ENCODE results near the gene CIB2. TPM values are rescaled to one million over a fixed set of nuclear protein-coding genes. Genes with fewer than 3 reads are reported as not detected.

CIB2 gene
- 4.0 and 8.0 TPM in 2 replicates for total RNA-seq (2014; rRNA removed; shearing (Covaris generic); ENCODE audit: low replicate concordance)

- no peaks in the 10 kb centered on the region for H3K27me3 ChIP-seq
- H3K4me3 ChIP-seq = peak within 1 kb of the TSS; percentile 72
- H3K9me3 ChIP-seq = no peaks in the 10 kb centered on the region
- no peaks in the 10 kb centered on the region for H3K36me3 ChIP-seq
- peak; percentile 75 for DNase-seq
Observed at GRCh38 chr15:78131295-78132061, at the start of gene CIB2. Gene CIB2, minus strand, starts transcription at chr15:78131445. Its CDS starts 230 bp downstream, at chr15:78131215.

- H3K9me3 ChIP-seq = no peaks in the 10 kb centered on the region
- no peak overlapping the region for H3K4me3 ChIP-seq
- no peaks in the 10 kb centered on the region for H3K36me3 ChIP-seq
- no peaks in the 10 kb centered on the region for H3K27me3 ChIP-seq
- DNase-seq = no peak
Observed at GRCh38 chr15:78179906-78180305, 48.7 kb upstream of the CIB2 start.

GRCh38 chr15:78179286-78179840 is 48.1 kb upstream of the CIB2 start:
- Histone ChIP-seq H3K36me3 (no peaks in the 10 kb centered on the region), H3K27me3 (no peaks in the 10 kb centered on the region), H3K4me3 (no peak overlapping the region), H3K9me3 (no peaks in the 10 kb centered on the region)
- no peak for DNase-seq

- Histone ChIP-seq H3K36me3 (no peaks in the 10 kb centered on the region), H3K9me3 (no peaks in the 10 kb centered on the region), H3K27me3 (no peaks in the 10 kb centered on the region), H3K4me3 (no peak overlapping the region)
- DNase-seq = no peak
Observed at GRCh38 chr15:78178064-78178463, 46.8 kb upstream of the CIB2 start.

GRCh38 chr15:78177447-78177873 is 46.2 kb upstream of the CIB2 start:
- peaks cover 1% of the 10 kb centered on the region for H3K36me3 ChIP-seq
- DNase-seq = peak; percentile 30
- no peak overlapping the region for H3K4me3 ChIP-seq
- H3K27me3 ChIP-seq = no peaks in the 10 kb centered on the region
- H3K9me3 ChIP-seq = no peaks in the 10 kb centered on the region

- peaks cover 21% of the 10 kb centered on the region for H3K36me3 ChIP-seq
- no peak overlapping the region for H3K4me3 ChIP-seq
- no peaks in the 10 kb centered on the region for H3K27me3 ChIP-seq
- no peaks in the 10 kb centered on the region; the same call in 1 of the 2 replicates for H3K9me3 ChIP-seq
- no peak for DNase-seq
Observed at GRCh38 chr15:78175330-78175729, 44.1 kb upstream of the CIB2 start.

- no peaks in the 10 kb centered on the region; the same call in 1 of the 2 replicates for H3K9me3 ChIP-seq
- DNase-seq = no peak
- H3K36me3 ChIP-seq = peaks cover 26% of the 10 kb centered on the region
- H3K27me3 ChIP-seq = no peaks in the 10 kb centered on the region
- no peak overlapping the region for H3K4me3 ChIP-seq
Observed at GRCh38 chr15:78174401-78174800, 43.2 kb upstream of the CIB2 start.

GRCh38 chr15:78171864-78172472 is 40.7 kb upstream of the CIB2 start:
- Histone ChIP-seq H3K36me3 (peaks cover 46% of the 10 kb centered on the region), H3K27me3 (no peaks in the 10 kb centered on the region), H3K9me3 (no peaks in the 10 kb centered on the region; the same call in 1 of the 2 replicates), H3K4me3 (no peak overlapping the region)
- no peak for DNase-seq

GRCh38 chr15:78170848-78171773 is 39.9 kb upstream of the CIB2 start:
- Histone ChIP-seq H3K4me3 (no peak overlapping the region), H3K27me3 (no peaks in the 10 kb centered on the region), H3K9me3 (no peaks in the 10 kb centered on the region; the same call in 1 of the 2 replicates), H3K36me3 (peaks cover 55% of the 10 kb centered on the region)
- no peak for DNase-seq

GRCh38 chr15:78168608-78169007 is 37.4 kb upstream of the CIB2 start:
- DNase-seq = no peak
- Histone ChIP-seq H3K4me3 (no peak overlapping the region), H3K27me3 (no peaks in the 10 kb centered on the region), H3K36me3 (peaks cover 71% of the 10 kb centered on the region), H3K9me3 (no peaks in the 10 kb centered on the region; the same call in 1 of the 2 replicates)

- no peak for DNase-seq
- no peaks in the 10 kb centered on the region; the same call in 1 of the 2 replicates for H3K9me3 ChIP-seq
- H3K27me3 ChIP-seq = no peaks in the 10 kb centered on the region
- H3K4me3 ChIP-seq = no peak overlapping the region
- peaks cover 75% of the 10 kb centered on the region for H3K36me3 ChIP-seq
Observed at GRCh38 chr15:78167227-78167888, 36.1 kb upstream of the CIB2 start.

GRCh38 chr15:78164010-78164409 is 32.8 kb upstream of the CIB2 start:
- H3K27me3 ChIP-seq = no peaks in the 10 kb centered on the region
- DNase-seq = no peak
- no peak overlapping the region for H3K4me3 ChIP-seq
- H3K9me3 ChIP-seq = no peaks in the 10 kb centered on the region
- peaks cover 63% of the 10 kb centered on the region for H3K36me3 ChIP-seq

GRCh38 chr15:78162038-78162437 is 30.8 kb upstream of the CIB2 start:
- Histone ChIP-seq H3K4me3 (no peak overlapping the region), H3K36me3 (peaks cover 57% of the 10 kb centered on the region), H3K9me3 (no peaks in the 10 kb centered on the region), H3K27me3 (no peaks in the 10 kb centered on the region)
- DNase-seq = no peak

- Histone ChIP-seq H3K27me3 (no peaks in the 10 kb centered on the region), H3K9me3 (no peaks in the 10 kb centered on the region), H3K4me3 (no peak overlapping the region), H3K36me3 (peaks cover 48% of the 10 kb centered on the region)
- DNase-seq = no peak
Observed at GRCh38 chr15:78159395-78159794, 28.1 kb upstream of the CIB2 start.

GRCh38 chr15:78157203-78157602 is 26.0 kb upstream of the CIB2 start:
- Histone ChIP-seq H3K36me3 (peaks cover 37% of the 10 kb centered on the region), H3K27me3 (no peaks in the 10 kb centered on the region), H3K4me3 (no peak overlapping the region), H3K9me3 (no peaks in the 10 kb centered on the region)
- no peak for DNase-seq

GRCh38 chr15:78156653-78157052 is 25.4 kb upstream of the CIB2 start:
- Histone ChIP-seq H3K9me3 (no peaks in the 10 kb centered on the region), H3K27me3 (no peaks in the 10 kb centered on the region), H3K36me3 (peaks cover 33% of the 10 kb centered on the region), H3K4me3 (no peak overlapping the region)
- no peak for DNase-seq

Measured in MG63 (cell line).